ENCODE data around the gene BTNL3.
"Not testable (repeated sequence)": the region's sequence is repeated elsewhere in the genome, so short reads cannot be mapped to it uniquely, and the experiment has no call there.

BTNL3 gene

DNA sequence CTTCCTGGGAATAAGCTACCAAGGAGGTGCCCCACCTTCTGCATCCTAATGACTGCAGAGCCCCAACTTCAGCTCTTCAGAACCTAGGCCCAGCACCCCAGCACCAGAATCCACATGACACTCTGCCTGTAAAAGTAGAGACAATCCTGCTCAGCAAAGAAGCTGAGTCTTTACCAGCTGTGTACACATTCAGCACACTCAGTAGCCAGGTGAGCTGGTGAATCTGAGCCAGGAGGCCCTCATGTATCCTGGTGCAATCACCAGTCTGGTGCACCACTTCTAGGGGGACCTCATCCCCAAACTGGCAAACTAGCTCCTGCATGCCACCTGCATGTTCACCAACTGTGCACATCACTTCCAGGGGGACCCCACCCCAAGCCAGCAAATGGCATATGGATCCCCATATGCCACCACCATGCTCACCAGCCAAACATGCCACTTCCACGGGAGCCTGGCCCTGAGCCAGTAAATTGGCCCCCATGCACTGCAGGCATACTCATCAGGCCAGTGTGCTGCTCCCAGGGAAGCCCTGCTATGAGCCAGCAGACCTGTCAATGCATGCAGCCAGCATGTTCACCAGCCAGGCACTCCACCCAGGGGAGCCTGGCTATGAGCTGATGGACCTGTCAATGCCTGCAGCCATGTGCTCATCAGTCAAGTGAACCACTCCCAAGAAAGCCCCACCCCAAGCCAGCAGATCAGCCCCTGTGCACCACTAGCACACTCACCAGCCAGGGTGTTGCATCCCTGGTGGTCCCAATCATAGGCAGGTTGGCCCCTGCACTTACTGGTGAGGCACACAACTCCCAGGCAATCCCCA is 35.8 kb downstream of the BTNL3 start:
- DNase-seq: no peak

GRCh38 chr5:181027452-181028031 is 38.9 kb downstream of the BTNL3 start:
- DNase-seq: no peak

DNA sequence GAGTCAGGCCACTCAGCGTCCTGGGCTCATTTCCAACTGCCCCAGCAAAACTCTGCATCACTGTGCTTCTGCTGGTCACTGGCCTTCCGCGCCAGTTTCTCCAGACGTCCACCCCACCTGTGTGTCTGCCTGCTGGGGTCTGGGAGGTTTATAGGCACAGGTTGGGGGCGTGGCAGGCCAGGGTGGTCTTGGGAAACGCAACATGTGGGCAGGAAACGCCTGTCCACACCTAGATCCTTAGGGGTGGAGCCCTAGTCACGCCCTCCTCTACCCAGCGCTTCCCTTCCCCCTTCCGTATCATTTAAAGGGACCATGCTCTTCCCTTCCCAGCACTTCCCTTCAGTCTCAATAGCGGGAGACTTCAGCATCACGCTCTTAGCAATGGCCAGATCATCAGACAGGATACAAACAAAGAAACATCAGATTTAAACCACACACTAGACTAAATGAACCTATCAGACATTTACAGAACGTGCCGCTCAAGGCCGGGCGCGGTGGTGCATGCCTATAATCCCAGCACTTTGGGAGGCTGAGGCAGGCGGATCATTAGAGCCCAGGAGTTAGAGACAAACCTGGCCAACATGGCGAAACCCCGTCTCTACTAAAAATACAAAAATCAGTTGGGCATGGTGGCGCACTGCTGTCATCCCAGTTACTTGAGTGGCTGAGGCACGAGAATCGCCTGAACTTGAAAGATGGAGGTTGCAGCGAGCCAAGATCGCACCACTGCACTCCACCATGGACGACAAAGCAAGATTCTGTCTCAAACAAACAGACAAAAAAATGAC is 39.6 kb downstream of the BTNL3 start:
- DNase-seq: no peak

- no peak for DNase-seq
Observed at GRCh38 chr5:181031716-181032115, 43.1 kb downstream of the BTNL3 start.

GRCh38 chr5:181035991-181036815 is 47.6 kb downstream of the BTNL3 start:
- no peak for DNase-seq

GRCh38 chr5:181036816-181037364 is 48.2 kb downstream of the BTNL3 start:
- no peak for DNase-seq

GRCh38 chr5:181037365-181037861 is 48.8 kb downstream of the BTNL3 start:
- no peak for DNase-seq

- peak; percentile 23 for DNase-seq
Observed at GRCh38 chr5:181039471-181039870, 50.8 kb downstream of the BTNL3 start.

DNA sequence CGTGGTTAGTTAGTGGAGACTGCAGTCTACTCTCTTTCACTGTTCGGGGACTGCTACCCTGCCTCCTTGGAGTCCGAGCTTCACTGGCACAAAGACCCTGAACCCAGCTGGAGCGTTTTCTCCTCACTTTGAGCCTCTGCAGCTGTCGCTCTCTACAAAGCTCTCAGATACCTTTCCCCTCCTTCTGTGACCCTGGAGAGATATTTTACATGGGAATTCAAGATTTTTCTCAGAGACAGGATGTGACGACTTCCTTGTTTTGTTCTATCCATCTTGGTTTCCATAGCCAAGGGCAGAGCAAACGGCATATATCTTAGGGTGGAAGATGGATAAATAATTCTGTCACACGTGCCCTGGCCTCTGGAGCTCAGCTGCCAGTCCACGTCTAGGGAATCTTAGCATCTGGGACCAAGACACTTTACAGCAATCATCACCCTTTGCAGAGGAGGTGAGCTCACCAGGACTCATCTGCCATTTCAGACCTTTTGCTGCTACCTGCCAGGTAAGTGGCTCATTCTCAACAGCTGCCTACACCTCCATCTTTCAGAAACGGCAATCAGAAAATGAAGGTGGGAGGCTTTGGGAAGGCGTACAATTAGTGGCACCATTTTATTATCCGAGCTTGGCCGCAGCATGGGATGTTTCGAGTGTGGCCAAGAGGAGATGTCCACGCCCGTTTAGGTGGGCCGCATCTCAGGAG is 51.4 kb downstream of the BTNL3 start, which contains the start of gene BTNL9:
BTNL9 (plus strand) TSS at position 336 of the 700 bp plus-strand sequence. CDS start 5,224 bp downstream, outside the sequence.
- no peak for DNase-seq

- DNase-seq: no peak
Observed at GRCh38 chr5:181040631-181040945, 51.9 kb downstream of the BTNL3 start.

DNA sequence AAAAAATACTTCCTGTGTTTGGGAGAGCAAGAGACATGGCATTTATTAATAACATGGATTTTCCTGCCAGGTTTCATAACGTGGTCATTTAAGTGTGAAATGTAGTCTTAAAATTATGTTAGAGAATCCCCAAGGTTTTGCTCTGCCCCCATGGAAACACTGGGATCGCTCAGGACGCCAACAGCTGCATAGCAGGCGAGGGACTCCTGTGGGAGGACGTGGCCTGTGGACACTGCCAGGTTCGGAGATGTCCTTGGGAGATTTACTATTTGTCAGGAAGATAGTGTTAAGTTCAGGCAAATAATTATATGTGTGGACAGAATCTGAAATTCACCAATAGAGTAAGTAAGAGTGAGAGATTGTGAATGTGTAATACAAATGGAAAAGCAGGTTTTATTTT is 52.4 kb downstream of the BTNL3 start:
- DNase-seq: peak; percentile 4

GRCh38 chr5:181042036-181042713 is 53.5 kb downstream of the BTNL3 start:
- peak; percentile 4 for DNase-seq

GRCh38 chr5:181042722-181043121 is 54.1 kb downstream of the BTNL3 start:
- DNase-seq: no peak

DNA sequence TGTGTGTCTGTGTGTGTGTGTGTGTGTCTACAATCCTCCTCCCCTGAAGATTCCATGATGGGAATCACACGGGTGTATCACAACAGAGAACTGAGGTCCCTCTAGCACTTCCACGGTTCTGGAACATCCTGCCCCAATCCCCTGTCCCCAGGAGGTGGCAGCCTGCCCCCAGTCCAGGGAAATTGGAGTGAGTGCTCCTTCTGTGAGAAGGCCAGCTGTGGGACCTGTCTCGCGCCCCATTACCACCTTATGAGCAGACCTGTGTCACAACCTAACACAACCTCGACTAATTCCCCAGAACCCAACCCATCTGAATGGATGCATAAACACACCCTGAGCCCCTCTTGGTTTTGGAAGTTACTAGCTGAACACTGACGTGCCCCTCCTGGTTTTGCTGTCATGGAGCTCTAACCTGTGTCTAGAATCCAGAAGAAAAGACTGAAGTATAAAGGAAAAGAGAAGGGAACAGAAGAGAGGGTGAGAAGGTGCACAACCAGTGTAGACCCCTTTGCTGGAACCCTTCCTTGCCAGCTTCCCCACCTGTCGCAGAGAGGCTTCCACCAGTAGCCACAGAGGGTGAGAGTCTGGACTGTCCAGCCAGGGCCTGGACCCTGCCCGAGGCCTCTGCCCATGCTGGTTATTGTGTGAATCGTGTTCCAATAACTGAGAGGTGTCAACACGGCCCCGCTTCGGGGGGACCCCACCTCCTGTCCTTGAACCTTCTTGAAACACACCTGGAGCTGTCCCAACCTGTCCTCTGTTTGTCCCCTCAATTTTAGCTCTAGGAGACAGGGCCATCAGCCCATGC is 54.8 kb downstream of the BTNL3 start:
- no peak for DNase-seq

DNA sequence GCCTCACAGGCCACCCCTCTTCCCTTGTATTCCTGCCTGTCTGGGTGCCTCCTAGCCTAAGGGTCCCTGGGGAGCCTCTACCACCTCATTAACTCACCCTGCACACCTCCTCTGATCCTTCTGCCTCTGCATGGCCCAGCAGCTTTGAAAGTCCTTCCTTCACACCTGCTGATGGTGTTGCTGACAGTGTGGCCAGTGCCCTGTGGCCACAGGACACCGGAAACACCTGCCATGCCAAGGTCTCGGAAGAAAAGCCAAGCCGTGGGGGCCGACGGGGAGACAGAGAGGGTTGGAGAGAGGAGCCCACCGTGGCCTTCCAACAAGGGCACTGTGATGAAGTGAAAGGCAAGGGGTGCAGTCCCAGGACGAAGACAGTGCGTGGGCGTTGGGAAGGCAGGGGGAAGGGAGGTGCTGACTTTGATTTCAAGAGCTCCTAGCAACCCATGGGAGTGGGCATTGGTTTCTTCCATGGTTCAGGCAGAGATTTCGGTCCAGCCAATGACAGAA is 55.5 kb downstream of the BTNL3 start:
- DNase-seq: no peak

- no peak for DNase-seq
Observed at GRCh38 chr5:181044662-181045305, 56.1 kb downstream of the BTNL3 start.

DNA sequence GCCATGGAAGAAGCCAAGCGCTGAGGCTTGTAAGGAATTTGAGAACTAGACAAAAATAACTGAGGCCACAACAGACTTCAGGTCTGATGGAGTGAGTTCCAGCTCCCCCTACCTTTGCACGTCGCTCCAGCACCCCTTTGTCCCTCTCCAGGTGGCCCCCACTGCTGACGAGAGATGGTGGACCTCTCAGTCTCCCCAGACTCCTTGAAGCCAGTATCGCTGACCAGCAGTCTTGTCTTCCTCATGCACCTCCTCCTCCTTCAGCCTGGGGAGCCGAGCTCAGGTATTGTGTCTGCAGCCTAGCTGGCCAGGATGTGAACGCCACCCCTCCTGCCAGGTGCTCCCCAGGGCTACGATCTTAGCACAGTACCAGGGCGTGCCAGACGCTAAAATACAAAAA is 56.7 kb downstream of the BTNL3 start:
- DNase-seq: no peak

GRCh38 chr5:181045857-181046256 is 57.2 kb downstream of the BTNL3 start:
- not testable (repeated sequence) for DNase-seq

GRCh38 chr5:181047288-181047687 is 58.6 kb downstream of the BTNL3 start:
- no peak for DNase-seq
